SK-N-MC (cell line): Measurements from ENCODE around the gene AKT3.

Experiments
- EZH2 ChIP-seq: fragments of 200-600 bp; sonication (generic); IDR thresholded peaks from one replicate; pipeline ENCODE4 v1.6.1; 2017; ENCODE audit warnings: antibody characterized with exemption
- POLR2AphosphoS5 ChIP-seq: IDR thresholded peaks from 2 replicates; pipeline ENCODE4 v1.6.1; 2012; ENCODE audit warnings: mild to moderate bottlenecking, low read depth, low read length, borderline replicate concordance

DNA sequence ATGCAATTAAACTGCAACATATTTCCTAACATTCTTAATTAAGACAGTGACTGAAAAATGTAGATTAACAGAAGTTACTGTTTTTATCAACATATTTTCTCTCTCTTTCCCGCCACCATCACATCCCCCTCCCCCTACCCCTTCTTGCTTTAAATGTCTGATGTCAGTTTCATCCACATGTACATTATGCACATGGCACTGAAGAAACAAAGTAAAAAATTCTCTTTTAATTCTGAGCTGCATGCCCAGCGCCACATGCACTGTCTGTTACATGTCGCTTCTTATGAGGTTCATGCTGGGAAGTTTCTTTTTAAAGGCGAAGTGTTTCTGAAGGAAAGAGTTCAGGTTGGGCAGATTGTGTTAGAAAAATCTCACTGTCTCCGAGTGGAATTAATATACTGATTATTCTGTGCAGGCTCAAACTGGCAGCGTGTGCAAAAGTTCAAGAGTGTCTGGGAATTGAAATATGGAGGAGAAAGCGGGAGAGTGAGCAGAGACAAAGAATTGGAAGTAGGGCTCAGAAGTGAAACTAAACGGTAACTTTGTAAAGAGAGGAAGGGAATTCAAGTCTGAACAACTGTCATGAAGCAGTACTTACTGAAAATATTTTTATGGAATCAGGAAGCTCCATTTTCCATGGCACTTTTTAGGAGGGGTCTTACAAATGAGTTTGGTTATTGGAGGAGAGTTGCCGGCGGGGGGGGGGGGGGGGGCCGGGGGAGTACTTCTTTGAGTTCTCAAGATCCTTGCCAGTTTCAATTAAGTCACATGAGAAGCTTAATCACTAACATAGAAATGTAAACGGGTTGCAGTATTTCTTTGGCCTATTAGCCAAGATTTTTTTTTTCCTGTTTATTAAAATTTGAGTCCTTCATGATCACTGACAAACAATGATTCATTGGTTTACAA lies 376.6 kb downstream of the AKT3 start:
- TF ChIP-seq EZH2 = no peak
- TF ChIP-seq POLR2AphosphoS5 = no peak
